GM10248 (cell line): ENCODE results near the gene SELENOM.
"Not testable (repeated sequence)": the region's sequence is repeated elsewhere in the genome, so short reads cannot be mapped to it uniquely, and the experiment has no call there.

Experiments used
- CTCF ChIA-PET: fragments of 300-600 bp; sonication (Branson Sonifier 250); formaldehyde crosslinking; extraction: SDS; loops from one replicate; lab custom pipeline; 2021; ENCODE audit warnings: antibody characterized with exemption; lab: Yijun Ruan, JAX
- POLR2A ChIA-PET: fragments of 350-650 bp; sonication (Branson Sonifier 250); formaldehyde crosslinking; extraction: SDS; loops from one replicate; lab custom pipeline; 2020; ENCODE audit warnings: antibody characterized with exemption; lab: Yijun Ruan, JAX
- DNase-seq: peaks from one replicate; pipeline ENCODE4 v3.0.0; 2012; ENCODE audit errors: extremely low spot score
- TF ChIP-seq, protein P1 (sequence below): IDR thresholded peaks from 2 replicates; pipeline ENCODE4 v1.5.1; 2012; ENCODE audit warnings: mild to moderate bottlenecking, low read depth; ENCODE audit errors: extremely low read depth, missing control alignments, control extremely low read depth

Gene SELENOM

DNA sequence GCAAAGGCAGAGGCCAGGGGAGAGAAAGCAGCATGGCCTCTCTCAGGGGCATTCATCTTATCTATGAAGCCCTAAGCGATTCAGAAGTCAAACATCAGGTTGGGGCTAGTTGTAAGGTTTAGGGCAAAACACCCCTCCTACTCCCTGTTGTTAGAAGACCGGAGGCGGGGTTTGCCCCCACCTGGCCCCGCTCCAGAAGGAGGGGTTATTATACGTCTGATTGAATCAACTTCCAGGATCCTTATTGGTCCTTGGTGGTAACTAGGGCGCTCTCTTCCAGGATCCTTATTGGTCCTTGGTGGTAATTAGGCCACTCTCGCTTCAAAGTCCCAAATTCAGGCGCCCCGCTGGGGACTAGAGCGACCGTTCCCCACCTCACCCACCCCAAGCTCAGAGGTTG is 38.4 kb downstream of the SELENOM start:
- DNase-seq, result no peak
- ChIA-PET POLR2A (no interaction called here), CTCF (interaction anchor here (1.1 to 2.2 kb wide), 3 partner anchors 14 to 305 kb away, joined by 3 to 6 read pairs (median 4); no protein-coding TSS in a partner anchor)
- TF ChIP-seq, protein P1, sequence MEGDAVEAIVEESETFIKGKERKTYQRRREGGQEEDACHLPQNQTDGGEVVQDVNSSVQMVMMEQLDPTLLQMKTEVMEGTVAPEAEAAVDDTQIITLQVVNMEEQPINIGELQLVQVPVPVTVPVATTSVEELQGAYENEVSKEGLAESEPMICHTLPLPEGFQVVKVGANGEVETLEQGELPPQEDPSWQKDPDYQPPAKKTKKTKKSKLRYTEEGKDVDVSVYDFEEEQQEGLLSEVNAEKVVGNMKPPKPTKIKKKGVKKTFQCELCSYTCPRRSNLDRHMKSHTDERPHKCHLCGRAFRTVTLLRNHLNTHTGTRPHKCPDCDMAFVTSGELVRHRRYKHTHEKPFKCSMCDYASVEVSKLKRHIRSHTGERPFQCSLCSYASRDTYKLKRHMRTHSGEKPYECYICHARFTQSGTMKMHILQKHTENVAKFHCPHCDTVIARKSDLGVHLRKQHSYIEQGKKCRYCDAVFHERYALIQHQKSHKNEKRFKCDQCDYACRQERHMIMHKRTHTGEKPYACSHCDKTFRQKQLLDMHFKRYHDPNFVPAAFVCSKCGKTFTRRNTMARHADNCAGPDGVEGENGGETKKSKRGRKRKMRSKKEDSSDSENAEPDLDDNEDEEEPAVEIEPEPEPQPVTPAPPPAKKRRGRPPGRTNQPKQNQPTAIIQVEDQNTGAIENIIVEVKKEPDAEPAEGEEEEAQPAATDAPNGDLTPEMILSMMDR, result no peak

DNA sequence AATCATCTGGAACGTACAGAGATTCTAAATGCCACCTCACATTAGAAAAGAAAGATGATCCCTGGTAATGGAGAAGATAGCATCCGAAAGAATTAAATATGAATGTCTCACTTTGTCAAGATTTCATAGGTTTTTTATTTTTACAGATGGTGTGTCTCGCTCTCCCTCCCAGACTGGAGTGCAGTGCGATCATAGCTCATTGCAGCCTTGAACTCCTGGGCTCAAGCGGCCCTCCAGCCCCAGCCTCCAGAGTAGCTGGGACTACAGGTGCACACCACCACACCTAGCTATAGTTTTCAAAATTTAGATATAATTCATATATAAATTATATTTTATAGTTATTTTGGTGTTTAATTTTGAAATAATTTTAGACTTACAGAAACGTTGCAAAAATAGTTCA is 43.0 kb downstream of the SELENOM start:
- ChIA-PET CTCF (interaction anchor here (1.3 to 1.4 kb wide), 3 partner anchors 22 to 429 kb away, joined by 3 to 5 read pairs (median 4); partner anchors contain the start of gene SLC35E4), POLR2A (no interaction called here)
- TF ChIP-seq, protein P1, result no peak
- no peak for DNase-seq

DNA sequence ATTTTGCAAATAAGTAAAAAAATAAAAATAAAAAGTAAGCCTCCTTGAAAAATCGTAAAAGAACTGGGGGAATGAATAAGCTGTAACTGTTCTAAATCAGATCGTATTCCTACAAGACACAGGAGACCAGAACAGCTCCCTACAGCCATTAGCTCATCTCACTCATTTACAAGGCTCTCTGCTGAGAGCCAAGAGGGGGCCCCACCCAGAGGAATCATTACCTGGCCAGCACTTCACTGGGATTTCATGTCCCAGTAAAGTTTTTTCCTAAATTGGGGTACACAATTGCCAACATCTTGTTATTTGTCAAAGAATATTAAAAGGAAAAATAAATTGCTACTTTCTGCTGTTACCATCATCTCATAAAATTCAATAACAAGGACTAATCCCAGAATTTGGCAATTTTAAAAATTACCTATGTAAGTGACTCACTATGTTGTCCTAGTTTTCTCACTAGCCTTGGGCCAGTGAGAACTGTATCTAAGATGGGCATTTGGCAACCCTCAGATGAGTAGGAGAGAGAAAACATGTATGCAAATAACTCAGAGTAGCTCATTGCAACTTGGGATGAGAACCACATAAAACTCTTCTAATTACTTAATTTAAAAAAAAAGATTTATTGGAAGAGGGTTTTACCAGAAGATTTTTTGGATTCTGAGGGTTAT is 44.7 kb downstream of the SELENOM start:
- TF ChIP-seq, protein P1, result no peak
- ChIA-PET CTCF (interaction anchor here (0.7 to 1.6 kb wide), 3 partner anchors 12 to 69 kb away, joined by 3 read pairs; no protein-coding TSS in a partner anchor), POLR2A (no interaction called here)
- no peak for DNase-seq

DNA sequence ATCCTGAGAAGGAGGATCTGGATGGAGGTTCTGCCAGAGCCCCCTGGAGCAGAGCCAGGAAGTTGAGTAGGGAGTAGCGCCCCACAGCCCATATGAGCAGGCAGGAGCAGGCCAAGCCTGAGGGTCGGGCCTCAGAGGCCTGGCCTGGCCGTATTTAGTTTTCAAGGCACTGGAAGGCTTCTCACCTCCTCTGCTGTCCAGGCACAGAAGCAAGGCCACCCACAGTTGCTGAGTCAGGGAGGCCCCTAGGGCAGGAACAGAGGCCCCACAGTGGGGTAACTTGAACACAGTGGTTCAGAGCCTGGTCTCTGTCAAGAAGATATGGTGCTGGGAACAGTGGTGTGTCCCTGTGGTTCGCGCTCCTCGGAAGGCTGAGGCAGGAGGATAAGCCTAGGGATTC is 47.7 kb downstream of the SELENOM start:
- CTCF ChIA-PET, POLR2A ChIA-PET, DNase-seq: not testable (repeated sequence)

DNA sequence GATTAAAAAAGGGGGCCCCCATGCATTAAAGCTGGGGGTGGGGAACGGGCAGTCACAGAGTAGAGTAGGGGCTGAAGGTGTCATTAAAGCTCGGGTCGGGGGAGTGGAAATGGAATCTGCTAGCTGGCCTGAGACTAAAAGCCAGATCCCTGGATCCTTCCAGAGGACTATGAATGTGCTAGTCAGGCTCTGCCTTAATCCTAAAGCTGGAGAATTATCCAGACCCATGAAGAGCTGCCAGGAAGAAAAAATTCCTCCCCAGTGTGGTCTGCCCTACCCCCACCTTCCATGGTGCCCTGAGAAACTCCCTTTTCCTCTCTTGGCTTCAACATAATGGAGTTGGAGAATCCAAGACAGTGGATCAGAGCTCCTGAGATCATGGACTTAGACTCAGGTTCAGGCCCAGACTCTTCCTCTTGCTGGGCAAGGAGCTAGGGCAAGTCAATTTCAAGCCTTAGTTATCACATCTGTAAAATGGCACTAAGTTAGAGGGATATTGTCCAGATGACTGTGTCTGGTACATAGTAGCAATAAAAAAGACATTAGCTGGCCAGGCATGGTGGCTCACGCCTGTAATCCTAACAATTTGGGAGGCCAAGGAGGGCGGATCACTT is 50.3 kb downstream of the SELENOM start:
- TF ChIP-seq, protein P1, result no peak
- ChIA-PET POLR2A (no interaction called here), CTCF (interaction anchor here (1.1 kb wide), 2 partner anchors 10 to 28 kb away, joined by 3 read pairs; no protein-coding TSS in a partner anchor)
- DNase-seq, result no peak

DNA sequence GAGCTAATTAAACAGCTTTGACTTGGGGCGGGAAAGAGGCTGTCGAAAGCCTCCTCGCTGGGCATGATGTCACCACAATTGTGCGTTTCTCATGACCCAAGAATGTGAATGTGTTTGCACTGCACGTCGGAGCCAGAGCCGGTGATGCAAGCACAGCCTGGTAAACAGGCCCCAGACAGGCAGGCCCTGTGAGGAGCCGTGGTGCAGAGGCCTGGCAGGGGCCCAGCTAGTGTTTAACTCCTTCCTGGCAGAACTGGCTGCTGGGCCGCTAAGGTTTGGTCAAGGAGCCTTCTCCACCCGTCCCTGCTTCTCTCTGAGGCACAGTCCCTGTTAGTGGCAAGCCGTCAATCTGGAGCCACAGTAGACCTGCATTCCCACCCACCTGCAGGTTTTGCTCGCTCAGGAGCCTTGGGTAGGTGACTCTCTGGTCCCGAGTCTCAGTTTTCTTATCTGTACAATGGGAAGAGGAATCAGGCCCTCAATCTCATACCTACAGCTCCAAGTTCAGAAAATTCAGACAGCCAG is 51.7 kb downstream of the SELENOM start:
- no peak for DNase-seq
- TF ChIP-seq, protein P1, result no peak
- CTCF ChIA-PET, result interaction anchor here (1.1 kb wide), 1 partner anchor 9 kb away, joined by 3 read pairs; no protein-coding TSS in a partner anchor
- POLR2A ChIA-PET, result no interaction called here
